NCI-H1694 treated with DMSO at 0.1 percent for 48 hours (cell line): ENCODE results near the gene DPY19L3.
"Not testable (repeated sequence)": the region's sequence is repeated elsewhere in the genome, so short reads cannot be mapped to it uniquely, and the experiment has no call there.

Experiments used
- DNase-seq: peaks from one replicate; lab custom pipeline; 2025; lab: John Stamatoyannopoulos, UW

Gene DPY19L3

GRCh38 chr19:32442650-32443049 is 37.1 kb downstream of the DPY19L3 start:
- no peak for DNase-seq

DNA sequence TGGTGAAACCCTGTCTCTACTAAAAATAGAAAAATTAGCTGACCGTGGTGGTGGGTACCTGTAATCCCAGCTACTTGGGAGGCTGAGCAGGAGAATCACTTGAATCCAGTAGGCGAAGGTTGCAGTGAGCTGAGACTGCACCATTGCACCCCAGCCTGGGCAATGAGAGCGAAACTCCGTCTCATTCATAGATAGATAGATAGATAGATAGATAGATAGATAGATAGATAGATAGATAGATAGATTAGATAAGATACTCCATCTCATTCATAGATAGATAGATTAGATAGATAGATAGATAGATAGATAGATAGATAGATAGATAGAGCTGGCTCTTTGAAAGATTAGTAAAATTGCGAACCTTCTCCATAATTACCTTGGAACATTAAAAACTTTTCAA is 42.0 kb downstream of the DPY19L3 start:
- DNase-seq, result not testable (repeated sequence)

DNA sequence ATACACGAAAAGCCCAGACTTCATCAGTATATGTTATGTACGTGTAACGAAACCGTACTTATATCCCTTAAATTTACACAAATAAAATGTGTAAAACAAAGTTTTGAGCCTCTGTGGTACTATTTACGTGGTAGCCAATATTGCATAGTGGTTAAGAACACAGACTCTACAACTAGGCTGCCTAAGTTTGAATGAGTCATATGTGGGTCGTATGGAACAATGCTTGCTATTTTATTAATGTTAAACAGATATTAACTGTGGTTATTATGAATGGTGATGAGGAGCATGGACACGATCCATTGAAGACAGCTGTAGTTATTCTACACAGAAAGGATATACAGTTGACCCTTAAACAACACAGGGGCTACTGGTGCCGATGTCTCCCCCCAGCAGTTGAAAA is 42.5 kb downstream of the DPY19L3 start:
- no peak for DNase-seq

- DNase-seq, result no peak
Observed at GRCh38 chr19:32450217-32450616, 44.6 kb downstream of the DPY19L3 start.

GRCh38 chr19:32453736-32454135 is 48.2 kb downstream of the DPY19L3 start:
- no peak for DNase-seq

- no peak for DNase-seq
Observed at GRCh38 chr19:32456406-32456805, 50.8 kb downstream of the DPY19L3 start.

DNA sequence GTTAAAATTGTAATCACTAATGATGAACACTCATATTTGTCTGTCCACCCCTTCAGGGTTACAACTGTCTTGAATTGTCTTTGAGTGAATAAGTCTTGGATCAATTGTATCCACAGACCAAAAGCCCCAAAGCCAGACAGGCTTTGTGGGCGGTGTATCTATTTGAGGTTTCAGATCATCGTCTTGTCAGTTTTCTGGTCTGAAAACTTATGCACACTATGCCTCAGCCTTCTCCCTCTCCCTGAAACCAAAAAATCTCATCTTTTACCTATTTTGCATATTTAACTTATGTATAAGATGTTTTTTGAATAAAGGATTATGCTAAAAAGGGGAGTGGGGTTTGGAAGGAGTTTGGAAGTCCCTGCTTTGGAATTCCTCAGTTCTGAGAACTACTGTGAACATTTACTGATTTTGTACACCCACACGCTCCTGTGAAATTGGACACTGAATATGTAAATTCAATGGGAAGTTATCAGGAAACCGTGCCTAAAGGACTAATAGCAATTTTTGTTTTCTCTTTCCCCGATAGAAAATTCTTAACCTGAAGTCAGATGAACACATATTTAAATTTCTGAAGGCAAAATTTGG is 52.1 kb downstream of the DPY19L3 start:
- DNase-seq, result no peak

DNA sequence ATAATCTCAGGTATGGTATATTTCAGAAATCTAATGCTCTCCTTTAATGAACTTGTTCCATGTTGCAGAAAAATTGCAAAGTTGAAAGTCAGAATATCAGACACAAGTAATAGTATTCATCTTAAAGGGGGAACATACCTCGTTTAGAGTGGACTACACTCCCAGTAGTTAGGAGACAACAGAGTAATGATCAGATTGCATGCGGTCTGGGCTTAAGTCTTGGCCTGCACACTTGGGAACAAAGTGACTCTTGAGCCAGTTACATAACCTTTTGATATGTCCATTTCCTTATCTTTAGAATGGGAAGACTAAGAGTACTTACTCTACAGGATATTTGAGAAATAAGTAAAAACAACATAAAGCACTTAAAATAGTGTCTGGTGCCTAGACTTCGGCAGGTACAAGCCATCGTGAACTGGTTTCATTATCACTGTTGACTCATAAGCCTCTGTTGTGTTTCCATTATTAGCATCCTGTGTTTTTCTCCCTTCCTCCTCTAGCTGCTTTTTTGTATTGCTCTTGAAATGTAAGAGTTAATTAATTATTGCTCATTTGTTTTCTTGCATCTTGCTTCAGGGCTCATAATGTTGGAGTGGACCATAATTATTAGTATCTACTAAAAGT is 53.0 kb downstream of the DPY19L3 start:
- DNase-seq, result no peak

GRCh38 chr19:32459204-32459865 is 53.8 kb downstream of the DPY19L3 start:
- no peak for DNase-seq

GRCh38 chr19:32460476-32460875 is 54.9 kb downstream of the DPY19L3 start:
- DNase-seq, result no peak

GRCh38 chr19:32464279-32464678 is 58.7 kb downstream of the DPY19L3 start:
- peak; percentile 80 for DNase-seq

GRCh38 chr19:32465176-32465575 is 59.6 kb downstream of the DPY19L3 start:
- DNase-seq, result no peak

DNA sequence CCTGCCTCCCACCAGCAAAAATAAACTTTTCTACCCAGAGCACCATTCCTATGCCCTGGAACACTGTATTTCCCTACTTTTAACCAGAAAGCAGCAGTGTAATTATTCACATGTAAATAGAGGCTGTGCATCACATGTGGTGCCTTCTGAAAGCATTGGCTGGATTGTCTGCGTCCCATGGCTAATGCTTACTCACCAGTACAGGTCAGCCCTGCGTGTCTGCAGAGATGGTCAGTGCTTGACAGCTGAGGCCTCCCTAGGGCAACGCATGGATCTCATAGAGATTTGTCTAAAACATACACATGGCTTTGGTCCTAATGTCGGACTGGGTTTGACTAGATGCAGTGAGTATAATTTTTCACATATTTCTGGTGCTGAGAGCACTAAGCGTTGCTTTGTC is 64.2 kb downstream of the DPY19L3 start:
- no peak for DNase-seq

DNA sequence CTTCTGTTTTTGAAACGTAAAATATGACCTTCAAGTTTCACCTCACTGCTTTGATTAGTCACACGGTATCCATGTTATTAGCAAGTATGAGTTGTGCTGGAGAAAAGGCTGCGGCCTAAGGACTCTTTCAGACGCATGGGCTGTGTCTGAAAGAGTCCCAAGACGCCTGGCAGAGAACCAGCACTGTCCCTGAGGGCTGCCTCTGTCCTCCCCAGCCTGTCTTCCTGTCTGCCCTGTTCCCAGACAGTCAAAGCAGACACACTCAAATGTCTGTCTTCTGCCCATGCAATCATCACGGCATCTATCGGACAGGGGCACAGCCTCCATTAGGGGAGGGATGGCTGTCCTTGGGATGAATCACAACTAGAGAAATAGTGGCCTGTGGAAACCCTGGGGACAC is 65.5 kb downstream of the DPY19L3 start:
- no peak for DNase-seq

GRCh38 chr19:32471811-32472210 is 66.2 kb downstream of the DPY19L3 start:
- no peak for DNase-seq

DNA sequence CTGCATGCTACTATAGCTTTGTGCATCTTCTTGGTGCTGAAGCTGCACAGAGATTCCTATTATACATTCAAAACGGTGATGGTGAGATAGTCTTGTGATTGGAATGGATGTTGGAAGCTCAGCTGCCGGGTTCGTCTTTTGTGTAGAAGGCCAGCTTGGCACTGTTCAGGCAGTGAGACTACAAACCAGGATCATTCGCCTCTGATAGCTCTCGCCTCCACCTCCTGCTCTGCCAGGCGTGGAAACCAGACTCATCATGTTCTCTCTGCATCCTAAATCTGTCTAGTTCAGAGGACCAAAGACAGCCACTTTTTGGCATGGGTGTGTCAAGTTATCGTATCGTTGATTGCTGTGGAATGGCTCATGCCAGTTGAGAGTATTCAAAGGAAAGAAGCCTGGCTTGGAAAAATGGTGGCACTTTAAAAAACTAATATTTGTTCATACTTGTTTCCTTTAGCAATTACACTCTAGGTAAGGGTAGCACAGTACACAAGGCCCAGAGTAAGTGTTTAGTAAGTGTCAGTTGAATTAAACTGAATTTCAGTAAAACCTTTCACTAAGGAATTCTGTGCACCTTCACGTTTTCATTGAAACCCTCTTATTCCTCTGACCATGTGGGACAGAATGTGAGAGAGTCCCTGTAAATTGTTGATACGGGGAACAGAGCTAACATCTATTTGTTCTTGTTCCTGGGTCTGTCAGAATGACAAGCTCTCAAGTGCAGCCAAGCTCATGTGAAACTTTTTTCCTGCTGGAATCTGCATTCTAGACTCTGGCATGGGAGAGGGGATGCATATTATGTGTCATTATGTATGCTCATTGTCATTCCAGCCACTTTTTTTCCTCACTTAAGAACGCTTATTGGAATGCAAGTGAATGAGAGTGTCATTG is 69.8 kb downstream of the DPY19L3 start:
- DNase-seq, result no peak

GRCh38 chr19:32476032-32476350 is 70.4 kb downstream of the DPY19L3 start:
- no peak for DNase-seq

- DNase-seq, result no peak
Observed at GRCh38 chr19:32480321-32480720, 74.8 kb downstream of the DPY19L3 start.

- no peak for DNase-seq
Observed at GRCh38 chr19:32483574-32483973, 78.0 kb downstream of the DPY19L3 start.

DNA sequence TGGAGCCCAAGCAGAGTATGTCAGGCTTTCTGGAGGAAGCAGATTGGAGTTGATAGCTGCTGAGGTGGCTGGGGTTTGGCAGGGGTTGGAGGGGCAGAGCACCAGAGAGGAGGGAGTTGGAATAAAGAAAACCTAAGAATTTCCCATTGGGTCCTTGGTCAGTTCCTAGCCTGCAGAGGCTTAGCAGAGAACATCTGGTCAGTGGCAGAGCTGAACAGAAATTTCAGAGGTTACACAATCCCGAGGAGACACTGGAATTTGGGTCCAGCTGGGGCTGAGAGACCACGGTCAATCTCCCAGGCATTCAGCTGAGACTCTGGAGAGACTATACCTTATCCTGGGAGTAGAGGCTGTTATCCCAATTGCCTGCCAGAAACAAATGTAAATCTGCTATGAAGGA is 84.4 kb downstream of the DPY19L3 start:
- no peak for DNase-seq

- DNase-seq, result no peak
Observed at GRCh38 chr19:32497391-32497790, 91.8 kb downstream of the DPY19L3 start.

DNA sequence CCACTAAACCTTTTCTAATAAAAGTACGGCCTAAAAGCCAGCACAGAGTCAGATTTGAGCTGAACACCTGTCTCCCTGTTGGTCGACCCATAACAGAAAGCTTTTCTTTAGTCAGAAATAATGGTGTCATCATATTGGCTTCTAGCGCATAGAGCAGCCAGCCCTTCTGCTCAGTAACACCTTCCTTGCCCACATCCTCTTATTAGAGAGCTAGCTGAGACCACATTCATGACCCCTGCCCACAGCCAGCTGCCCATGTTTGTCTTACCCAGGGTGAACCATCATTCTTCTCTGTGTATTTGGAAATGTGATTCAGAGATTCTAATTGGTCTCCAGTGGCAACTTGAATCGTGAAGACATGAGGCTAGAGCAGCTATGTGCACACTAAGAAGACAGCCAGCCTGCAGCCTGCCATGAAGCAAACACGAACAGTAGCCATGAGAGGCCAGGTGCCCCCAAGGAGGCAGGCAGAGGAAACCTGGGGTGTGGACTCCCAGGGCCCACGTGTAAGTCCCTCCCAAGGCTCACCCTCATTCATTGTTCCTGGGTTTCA is 93.2 kb downstream of the DPY19L3 start:
- DNase-seq, result no peak
